ENCODE data around the gene IL13.

GRCh38 chr5:132677682-132678400 lies 19.9 kb downstream of the IL13 start:
- TF ChIP-seq EZH2 (IDR thresholded peaks at IDR 0.05; ENCODE audit: borderline replicate concordance, low read depth, low read length, poor library complexity, severe bottlenecking) (no peak), CTCF (conservative IDR thresholded peaks at IDR 0.05; ENCODE audit: low read depth, low read length) (no peak)
